Stimulated activated CD8-positive, alpha-beta memory T cell treated with anti-CD3 and anti-CD28 coated beads, Interleukin-4, amount 100 ng/mL, for 1 hour (primary cell): ENCODE measurements around the gene VPS11.
A peak's percentile ranks its signal among the peaks of the same experiment; 100 is the strongest.
"Not testable (repeated sequence)": the region's sequence is repeated elsewhere in the genome, so short reads cannot be mapped to it uniquely, and the experiment has no call there.

Experiments used
- DNase-seq, 2 donors: peaks; one replicate each; pipeline ENCODE4 v3.0.0-alpha.2; 2020; ENCODE audit warnings: low read depth in 2 of 2, low spot score in 1 of 2

The VPS11 gene

GRCh38 chr11:119101759-119102423 lies 34.3 kb downstream of the VPS11 start, which contains the start of gene DPAGT1:
DPAGT1 (minus strand) TSS chr11:119101853; CDS start chr11:119101655, 198 bp downstream.
- DNase-seq, result peak; percentile 63 to 74

DNA sequence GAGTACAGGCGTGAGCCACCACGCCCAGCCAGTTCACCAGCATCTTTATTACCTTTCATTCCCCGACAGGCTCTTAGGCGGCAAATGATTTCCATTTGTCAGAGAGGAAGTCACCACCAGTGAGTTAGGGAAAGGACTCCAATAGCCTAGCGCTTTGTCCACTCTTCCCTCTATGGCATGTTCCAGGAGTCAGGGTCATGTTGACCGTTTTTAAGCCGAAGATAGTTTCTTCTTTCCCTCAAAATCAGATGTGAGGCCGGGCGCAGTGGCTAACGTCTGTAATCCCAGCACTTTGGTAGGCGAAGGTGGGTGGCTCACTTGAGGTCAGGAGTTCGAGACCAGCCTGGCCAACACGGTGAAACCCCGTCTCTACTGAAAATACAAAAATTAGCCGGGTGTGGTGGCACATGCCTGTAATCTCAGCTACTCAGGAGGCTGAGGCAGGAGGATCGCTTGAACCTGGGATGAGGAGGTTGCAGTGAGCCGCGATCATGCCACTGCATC lies 35.6 kb downstream of the VPS11 start:
- not testable (repeated sequence) for DNase-seq

- DNase-seq, result no peak
Observed at GRCh38 chr11:119103793-119104192, 36.2 kb downstream of the VPS11 start.

DNA sequence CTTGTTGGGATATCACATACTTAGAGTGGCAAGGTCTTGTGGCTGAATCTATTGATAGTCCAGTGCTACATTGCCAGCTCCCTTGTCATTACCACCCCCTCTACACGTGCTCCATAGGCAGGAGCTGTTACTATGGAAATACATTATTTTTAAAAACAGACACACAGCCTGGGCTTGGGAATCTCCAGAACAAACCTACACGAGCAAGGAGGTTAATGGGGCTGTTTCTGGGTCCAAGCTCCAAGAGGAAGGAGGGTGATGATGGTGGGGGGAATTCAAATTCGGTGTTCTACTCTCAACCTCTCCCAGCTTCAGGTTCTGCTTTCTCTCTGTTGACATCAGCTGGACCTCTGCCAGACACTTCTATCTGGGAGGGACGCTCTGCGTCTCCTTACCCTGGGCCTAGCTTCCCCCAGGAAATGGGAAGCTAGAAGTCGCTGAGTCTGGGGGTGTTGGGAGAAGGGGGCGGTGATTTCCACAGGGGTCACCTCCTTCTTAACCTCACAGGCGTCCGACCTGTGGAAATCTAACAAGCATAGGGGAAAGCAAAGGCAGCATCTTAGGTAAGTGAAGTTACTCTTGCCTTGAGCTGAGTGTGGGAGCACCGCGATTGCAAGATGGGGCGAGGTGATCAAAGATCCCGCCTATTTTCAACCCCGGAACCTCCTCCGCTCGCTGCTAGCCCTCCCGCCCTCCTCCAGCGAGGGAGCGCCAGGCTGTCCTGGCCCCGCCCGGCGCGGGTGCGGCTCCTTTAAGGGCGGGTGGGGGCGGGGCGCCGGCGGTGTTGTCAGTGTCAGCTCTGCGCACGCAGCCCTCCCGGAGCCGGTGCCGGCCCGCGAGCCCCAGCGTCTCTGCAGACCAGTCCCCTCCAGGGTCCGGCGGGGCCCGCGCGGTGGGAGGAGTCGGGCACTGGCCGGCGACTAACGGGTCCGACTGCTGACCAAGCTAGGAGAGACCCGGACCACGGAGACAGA lies 39.2 kb downstream of the VPS11 start, which contains the start of gene C2CD2L:
Gene C2CD2L, plus strand, starts transcription at position 781 of the 974 bp plus-strand sequence. CDS start 398 bp downstream, outside the sequence.
- peak; percentile 68 to 76 for DNase-seq

DNA sequence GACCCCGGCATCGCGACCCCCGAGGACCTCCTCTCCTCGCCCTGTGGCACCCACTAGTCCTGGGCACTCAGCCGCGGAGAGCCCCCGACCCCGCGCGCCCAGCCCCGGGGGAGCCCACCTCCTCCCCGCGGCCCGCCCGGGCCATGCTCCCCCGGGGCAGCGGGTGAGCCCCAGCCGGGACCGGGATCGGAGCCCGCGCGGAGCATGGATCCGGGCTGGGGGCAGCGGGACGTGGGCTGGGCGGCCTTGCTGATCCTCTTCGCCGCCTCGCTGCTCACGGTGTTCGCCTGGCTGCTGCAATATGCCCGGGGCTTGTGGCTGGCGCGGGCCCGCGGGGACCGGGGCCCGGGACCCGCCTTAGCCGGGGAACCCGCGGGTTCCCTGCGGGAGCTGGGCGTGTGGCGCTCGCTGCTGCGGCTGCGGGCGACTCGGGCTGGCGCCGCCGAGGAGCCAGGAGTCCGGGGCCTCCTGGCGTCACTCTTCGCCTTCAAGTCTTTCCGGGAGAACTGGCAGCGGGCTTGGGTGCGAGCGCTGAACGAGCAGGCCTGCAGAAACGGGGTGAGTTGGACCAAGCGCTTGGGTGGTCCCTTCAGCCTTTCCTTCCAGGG lies 40.0 kb downstream of the VPS11 start:
- DNase-seq, result no peak

GRCh38 chr11:119108146-119108856 lies 40.7 kb downstream of the VPS11 start:
- no peak for DNase-seq

DNA sequence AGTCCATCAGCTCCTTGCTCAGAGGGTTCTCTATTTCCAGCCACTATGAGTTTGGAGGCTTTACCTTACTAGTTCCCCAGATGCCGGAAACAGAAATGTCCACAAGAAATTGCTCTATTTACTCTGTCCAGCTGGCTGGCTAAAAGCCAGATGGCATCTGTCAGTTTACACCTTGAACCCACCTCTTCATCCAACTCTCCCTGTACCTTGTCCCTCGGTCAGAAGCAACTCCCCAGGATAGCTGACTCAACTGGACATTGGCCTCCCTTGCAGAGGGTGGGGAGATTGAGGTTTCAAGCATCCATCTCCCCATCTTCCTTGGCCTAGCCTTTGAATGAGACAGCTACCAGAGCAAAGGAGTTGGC lies 41.2 kb downstream of the VPS11 start:
- no peak for DNase-seq

DNA sequence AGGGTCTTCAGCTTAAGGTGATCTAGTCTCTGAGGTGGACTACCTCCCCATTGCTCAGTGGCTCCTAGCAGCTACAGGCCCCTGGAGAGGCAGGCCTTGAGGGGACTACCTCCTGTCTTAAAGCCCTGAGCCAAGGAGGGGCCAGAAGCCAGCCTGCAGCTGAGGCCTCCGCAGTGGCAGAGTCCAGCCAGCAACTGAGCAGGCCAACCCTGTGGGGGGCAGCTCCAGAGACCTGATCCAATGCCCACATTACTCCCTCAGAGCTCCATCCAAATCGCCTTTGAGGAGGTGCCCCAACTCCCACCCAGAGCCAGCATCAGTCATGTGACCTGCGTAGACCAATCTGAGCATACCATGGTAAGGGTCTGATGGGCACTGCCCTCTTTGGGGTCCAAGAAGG lies 42.2 kb downstream of the VPS11 start:
- no peak for DNase-seq

DNA sequence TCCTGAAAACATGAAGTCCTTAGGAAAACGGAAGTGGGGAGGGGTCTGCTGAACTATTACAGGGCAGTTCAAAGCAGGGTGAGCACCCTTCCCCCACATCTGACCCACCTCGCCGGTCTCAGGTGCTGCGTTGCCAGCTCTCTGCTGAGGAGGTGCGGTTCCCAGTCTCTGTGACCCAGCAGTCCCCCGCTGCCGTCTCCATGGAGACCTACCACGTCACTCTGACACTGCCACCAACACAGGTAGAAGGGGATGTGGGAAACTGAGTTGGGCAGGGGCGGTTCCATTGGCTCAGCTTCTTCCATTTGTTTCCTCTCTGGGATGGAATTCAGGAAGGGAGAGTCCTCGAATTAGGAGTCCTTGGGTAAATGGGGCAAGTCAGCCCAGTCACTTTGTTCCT lies 42.8 kb downstream of the VPS11 start:
- no peak for DNase-seq

DNA sequence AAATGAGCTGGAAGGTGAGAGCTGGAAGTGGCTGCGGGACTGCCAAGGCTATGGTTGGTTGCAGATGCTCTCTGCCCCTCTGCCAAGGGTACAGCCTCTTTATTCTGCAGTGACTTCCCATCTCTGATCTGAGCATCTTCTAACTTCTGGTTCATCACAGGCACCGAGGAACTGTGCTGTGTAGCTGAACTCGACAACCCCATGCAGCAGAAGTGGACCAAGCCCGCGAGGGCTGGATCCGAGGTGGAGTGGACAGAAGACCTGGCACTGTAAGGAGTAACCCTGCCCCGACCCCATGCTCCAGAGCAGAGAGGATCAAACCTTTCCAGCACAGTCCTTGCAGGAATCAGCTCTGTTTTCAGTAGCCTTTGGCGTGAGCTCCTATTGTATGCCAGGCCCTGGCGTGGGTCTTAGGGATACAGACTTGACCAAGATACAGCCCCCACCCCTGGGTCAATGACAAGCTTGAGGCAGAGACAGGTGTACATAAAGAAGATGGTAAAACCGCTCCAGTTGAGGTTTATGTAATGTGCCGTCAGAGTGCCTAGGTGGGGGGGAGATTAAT lies 43.8 kb downstream of the VPS11 start:
- DNase-seq, result no peak

- no peak for DNase-seq
Observed at GRCh38 chr11:119112314-119113020, 44.8 kb downstream of the VPS11 start.

DNA sequence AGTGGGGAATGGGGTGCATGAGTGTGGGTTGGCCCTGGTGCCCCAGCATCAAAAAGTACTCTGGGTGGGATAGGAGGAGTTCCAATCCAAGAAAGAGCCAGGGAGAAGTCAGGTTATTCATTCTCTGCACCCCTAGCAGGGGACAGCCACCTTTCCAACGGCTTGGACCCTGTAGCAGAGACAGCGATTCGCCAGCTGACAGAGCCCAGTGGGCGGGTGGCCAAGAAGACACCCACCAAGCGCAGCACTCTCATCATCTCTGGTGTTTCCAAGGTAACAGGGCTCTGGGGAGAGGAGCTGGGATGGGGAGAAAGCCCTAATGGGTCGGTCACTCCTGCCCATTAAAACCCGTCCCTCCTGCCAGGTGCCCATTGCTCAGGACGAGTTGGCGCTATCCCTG lies 46.1 kb downstream of the VPS11 start:
- no peak for DNase-seq

DNA sequence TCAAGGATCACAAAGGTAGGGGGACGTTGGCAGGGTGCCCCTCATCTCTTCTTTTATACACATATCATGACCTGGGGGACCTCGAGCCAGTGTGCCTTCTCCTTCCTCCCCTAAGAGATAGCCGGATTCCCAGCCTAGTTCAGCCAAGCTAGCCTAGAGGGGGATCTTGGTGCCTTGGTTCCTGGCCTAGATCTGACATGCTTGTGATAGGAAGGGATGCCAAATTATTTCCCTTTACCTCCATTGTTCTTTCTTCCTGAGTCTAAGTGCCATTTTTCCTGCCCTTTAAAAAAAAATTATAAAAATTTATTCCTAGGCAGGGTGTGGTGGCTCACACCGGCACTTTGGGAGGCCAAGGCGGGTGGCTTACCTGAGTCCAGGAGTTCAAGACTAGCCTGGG lies 46.7 kb downstream of the VPS11 start:
- no peak for DNase-seq

DNA sequence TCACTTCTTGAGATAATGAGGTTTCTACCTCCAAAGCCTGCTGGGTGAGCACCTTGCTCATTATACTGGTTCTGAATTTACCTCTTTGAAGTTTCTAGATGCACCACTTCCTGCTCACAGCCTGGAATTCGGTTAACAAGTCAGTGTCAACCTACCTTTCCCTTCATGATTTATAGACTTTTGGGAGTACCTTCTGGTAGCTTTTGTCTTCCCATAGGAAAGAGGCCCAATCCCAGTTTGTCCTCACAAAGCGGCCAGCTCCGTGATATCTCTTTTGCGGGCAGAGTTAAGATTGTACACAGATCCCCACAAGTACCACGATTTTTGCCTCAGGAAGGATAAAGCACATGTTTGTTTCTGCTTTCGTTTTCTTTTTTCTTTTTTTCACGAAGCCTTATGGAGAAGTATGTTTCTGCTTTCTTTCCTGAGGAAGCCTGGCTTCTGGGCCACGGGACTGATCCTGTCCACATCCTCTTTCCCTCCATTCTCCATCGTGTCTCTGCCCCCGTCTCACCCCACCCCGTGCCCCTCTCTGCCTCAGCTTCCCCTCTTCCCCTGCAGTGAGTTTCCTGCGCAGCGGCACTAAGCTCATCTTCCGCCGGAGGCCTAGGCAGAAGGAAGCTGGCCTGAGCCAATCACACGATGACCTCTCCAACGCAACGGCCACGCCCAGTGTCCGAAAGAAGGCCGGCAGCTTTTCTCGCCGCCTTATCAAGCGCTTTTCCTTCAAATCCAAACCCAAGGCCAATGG lies 48.0 kb downstream of the VPS11 start:
- no peak for DNase-seq

DNA sequence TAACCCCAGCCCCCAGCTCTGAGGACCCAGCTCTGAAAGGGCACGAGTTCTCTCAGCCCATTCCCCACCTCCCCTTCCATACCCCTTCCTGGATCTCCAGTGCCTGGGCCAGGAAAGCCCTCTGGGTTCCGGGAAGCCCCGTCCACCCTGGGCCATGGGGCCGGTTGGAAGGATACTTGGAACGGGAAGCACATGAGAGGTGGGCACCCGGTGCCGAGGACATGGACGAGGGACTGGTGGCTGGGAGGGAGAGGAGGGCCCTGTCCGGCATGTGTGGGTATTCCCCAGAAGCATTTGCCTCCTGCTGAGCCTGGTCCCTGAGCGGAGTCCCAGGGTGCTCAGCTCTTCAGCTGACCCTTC lies 48.6 kb downstream of the VPS11 start:
- DNase-seq, result no peak

DNA sequence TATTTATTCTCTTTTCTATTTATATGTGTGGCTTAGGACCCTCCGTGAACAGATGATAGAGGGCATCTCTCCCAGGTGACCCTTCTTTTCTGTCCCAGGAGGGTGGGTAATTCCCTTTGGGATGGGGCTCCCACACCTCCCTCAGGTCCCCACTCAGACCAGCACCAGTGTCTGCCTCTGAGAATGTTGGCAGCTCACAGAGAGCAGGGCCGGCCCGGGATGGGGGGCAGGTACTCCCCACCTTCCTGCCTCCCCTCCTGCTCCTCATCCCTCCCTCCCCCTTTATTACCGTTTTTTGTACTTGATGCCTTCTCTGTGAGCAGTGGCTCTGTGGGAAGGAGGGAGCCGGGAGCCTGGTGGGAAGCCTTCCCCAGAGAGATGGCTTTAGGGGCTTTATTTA lies 49.0 kb downstream of the VPS11 start:
- DNase-seq, result no peak

DNA sequence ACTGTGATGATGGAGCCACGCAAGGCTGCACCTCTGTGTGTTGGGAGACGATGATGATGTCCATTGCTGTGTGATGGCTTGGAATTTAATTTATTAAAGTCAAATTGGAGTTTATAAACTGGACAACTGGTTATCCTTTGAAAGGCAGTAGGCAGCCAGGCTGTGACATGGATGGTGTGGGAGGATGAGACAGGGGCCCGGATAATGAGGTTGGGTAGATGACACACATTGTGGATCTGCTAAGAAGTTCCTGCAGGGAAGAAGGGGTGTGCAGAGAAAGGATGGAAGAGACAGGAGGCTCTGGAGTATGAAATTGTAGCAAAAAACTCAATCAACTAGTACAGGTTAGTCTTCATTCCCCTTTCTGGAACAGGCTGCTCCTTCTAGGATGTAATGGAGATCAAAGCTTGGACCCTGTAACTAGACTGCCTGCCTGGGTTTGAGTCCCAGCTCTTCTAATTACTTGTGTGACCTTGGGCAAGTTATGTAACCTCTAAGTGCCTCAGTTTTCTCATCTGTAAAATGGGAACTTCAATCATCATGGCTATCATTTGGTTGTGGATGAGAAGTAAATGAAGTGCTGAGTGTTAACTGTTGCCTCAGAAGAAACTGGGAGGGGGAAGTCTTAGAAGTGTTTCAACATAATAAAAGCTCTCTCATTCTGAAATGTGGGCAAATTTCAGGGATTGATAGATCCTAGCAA lies 49.5 kb downstream of the VPS11 start:
- DNase-seq, result no peak

DNA sequence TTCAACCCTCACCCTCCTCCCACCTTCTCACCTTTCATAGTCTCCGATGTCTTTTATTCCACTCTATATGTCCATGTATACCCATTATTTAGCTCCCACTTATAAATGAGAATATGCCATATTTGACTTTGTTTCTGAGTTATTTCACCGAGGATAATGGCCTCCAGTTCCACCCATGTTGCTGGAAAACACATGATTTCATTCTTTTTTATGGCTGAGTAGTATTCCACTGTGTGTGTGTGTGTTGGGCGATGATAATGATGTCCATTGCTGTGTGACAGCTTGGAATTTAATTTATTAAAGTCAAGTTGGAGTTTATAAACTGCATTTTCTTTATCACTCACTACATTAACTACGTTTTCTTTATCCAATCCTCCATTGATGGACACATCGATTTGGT lies 50.6 kb downstream of the VPS11 start:
- DNase-seq, result no peak

- DNase-seq, result no peak
Observed at GRCh38 chr11:119118946-119119345, 51.3 kb downstream of the VPS11 start.
